Dendritic cell treated with granulocyte-macrophage colony-stimulating factor and Interleukin-4, amounts not matched to agents 40 ng/mL and 50 ng/mL, for 4 days (primary cell): ENCODE data around the gene DKK2.

Experiments used
- H3K27ac Mint-ChIP-seq: one replicate; pipeline ENCODE4 v1.8.0; 2022; ENCODE audit warnings: mild to moderate bottlenecking, mixed read lengths
- H3K27me3 Mint-ChIP-seq: one replicate; pipeline ENCODE4 v1.8.0; 2022; ENCODE audit warnings: mild to moderate bottlenecking, mixed read lengths
- H3K36me3 Mint-ChIP-seq: one replicate; pipeline ENCODE4 v1.8.0; 2022; ENCODE audit warnings: low read depth, mixed read lengths
- H3K4me1 Mint-ChIP-seq: one replicate; pipeline ENCODE4 v1.8.0; 2022; ENCODE audit warnings: low read depth, mixed read lengths
- H3K4me3 Mint-ChIP-seq: one replicate; pipeline ENCODE4 v1.8.0; 2022; ENCODE audit warnings: mild to moderate bottlenecking, moderate library complexity, mixed read lengths
- H3K9me3 Mint-ChIP-seq: one replicate; pipeline ENCODE4 v1.8.0; 2022; ENCODE audit warnings: mixed read lengths
- intact Hi-C: fragments of 100-400 bp; cut with micrococcal nuclease; formaldehyde crosslinking; loops from one replicate; pipeline ENCODE4 v1.15.0; 2022

The DKK2 gene

GRCh38 chr4:107036584-107037198 lies 578 bp upstream of the DKK2 start:
- Mint-ChIP-seq H3K27me3 (peaks cover 66% of the 10 kb centered on the region), H3K4me3 (peak overlapping the region; percentile 80), H3K27ac (no peak overlapping the region), H3K4me1 (peaks cover 35% of the 10 kb centered on the region), H3K36me3 (no peaks in the 10 kb centered on the region), H3K9me3 (no peaks in the 10 kb centered on the region)
- intact Hi-C loops, result no loop called here

- no peak overlapping the region for H3K27ac Mint-ChIP-seq
- H3K36me3 Mint-ChIP-seq, result no peaks in the 10 kb centered on the region
- peaks cover 35% of the 10 kb centered on the region for H3K4me1 Mint-ChIP-seq
- H3K4me3 Mint-ChIP-seq, result peak overlapping the region; percentile 80
- H3K9me3 Mint-ChIP-seq, result no peaks in the 10 kb centered on the region
- H3K27me3 Mint-ChIP-seq, result peaks cover 62% of the 10 kb centered on the region
- intact Hi-C loops, result no loop called here
Measured at GRCh38 chr4:107034996-107035818, 906 bp downstream of the DKK2 start.

GRCh38 chr4:107034091-107034995 lies 1.8 kb downstream of the DKK2 start:
- H3K9me3 Mint-ChIP-seq, result no peaks in the 10 kb centered on the region
- H3K27me3 Mint-ChIP-seq, result peaks cover 59% of the 10 kb centered on the region
- intact Hi-C loops, result no loop called here
- peaks cover 35% of the 10 kb centered on the region for H3K4me1 Mint-ChIP-seq
- H3K36me3 Mint-ChIP-seq, result no peaks in the 10 kb centered on the region
- H3K4me3 Mint-ChIP-seq, result no peak overlapping the region
- no peak overlapping the region for H3K27ac Mint-ChIP-seq

GRCh38 chr4:107027379-107027778 lies 8.7 kb downstream of the DKK2 start:
- no peaks in the 10 kb centered on the region for H3K36me3 Mint-ChIP-seq
- H3K27ac Mint-ChIP-seq, result no peak overlapping the region
- H3K4me1 Mint-ChIP-seq, result no peaks in the 10 kb centered on the region
- H3K9me3 Mint-ChIP-seq, result no peaks in the 10 kb centered on the region
- intact Hi-C loops, result no loop called here
- no peak overlapping the region for H3K4me3 Mint-ChIP-seq
- peaks cover 5% of the 10 kb centered on the region for H3K27me3 Mint-ChIP-seq

- H3K36me3 Mint-ChIP-seq, result no peaks in the 10 kb centered on the region
- no peak overlapping the region for H3K27ac Mint-ChIP-seq
- no peaks in the 10 kb centered on the region for H3K9me3 Mint-ChIP-seq
- peaks cover 2% of the 10 kb centered on the region for H3K27me3 Mint-ChIP-seq
- intact Hi-C loops, result no loop called here
- no peaks in the 10 kb centered on the region for H3K4me1 Mint-ChIP-seq
- no peak overlapping the region for H3K4me3 Mint-ChIP-seq
Measured at GRCh38 chr4:107018344-107018735, 17.8 kb downstream of the DKK2 start.

- Mint-ChIP-seq H3K9me3 (no peaks in the 10 kb centered on the region), H3K4me1 (no peaks in the 10 kb centered on the region), H3K27me3 (peaks cover 2% of the 10 kb centered on the region), H3K27ac (no peak overlapping the region), H3K4me3 (no peak overlapping the region), H3K36me3 (no peaks in the 10 kb centered on the region)
- intact Hi-C loops, result no loop called here
Measured at GRCh38 chr4:107017443-107018343, 18.4 kb downstream of the DKK2 start.

- intact Hi-C loops, result no loop called here
- no peak overlapping the region for H3K4me3 Mint-ChIP-seq
- H3K36me3 Mint-ChIP-seq, result no peaks in the 10 kb centered on the region
- H3K9me3 Mint-ChIP-seq, result no peaks in the 10 kb centered on the region
- no peak overlapping the region for H3K27ac Mint-ChIP-seq
- no peaks in the 10 kb centered on the region for H3K4me1 Mint-ChIP-seq
- H3K27me3 Mint-ChIP-seq, result no peaks in the 10 kb centered on the region
Measured at GRCh38 chr4:107011312-107011711, 24.8 kb downstream of the DKK2 start.

- no peak overlapping the region for H3K27ac Mint-ChIP-seq
- H3K4me3 Mint-ChIP-seq, result no peak overlapping the region
- H3K9me3 Mint-ChIP-seq, result no peaks in the 10 kb centered on the region
- intact Hi-C loops, result no loop called here
- H3K27me3 Mint-ChIP-seq, result no peaks in the 10 kb centered on the region
- H3K36me3 Mint-ChIP-seq, result no peaks in the 10 kb centered on the region
- no peaks in the 10 kb centered on the region for H3K4me1 Mint-ChIP-seq
Measured at GRCh38 chr4:107009196-107009968, 26.7 kb downstream of the DKK2 start.

- H3K4me1 Mint-ChIP-seq, result no peaks in the 10 kb centered on the region
- H3K9me3 Mint-ChIP-seq, result no peaks in the 10 kb centered on the region
- no peak overlapping the region for H3K4me3 Mint-ChIP-seq
- no peaks in the 10 kb centered on the region for H3K27me3 Mint-ChIP-seq
- no peak overlapping the region for H3K27ac Mint-ChIP-seq
- no peaks in the 10 kb centered on the region for H3K36me3 Mint-ChIP-seq
- intact Hi-C loops, result no loop called here
Measured at GRCh38 chr4:107008115-107008514, 28.0 kb downstream of the DKK2 start.

GRCh38 chr4:107006218-107006617 lies 29.9 kb downstream of the DKK2 start:
- Mint-ChIP-seq H3K9me3 (no peaks in the 10 kb centered on the region), H3K36me3 (no peaks in the 10 kb centered on the region), H3K27ac (no peak overlapping the region), H3K4me3 (no peak overlapping the region), H3K27me3 (no peaks in the 10 kb centered on the region), H3K4me1 (no peaks in the 10 kb centered on the region)
- intact Hi-C loops, result no loop called here

GRCh38 chr4:106996490-106996889 lies 39.6 kb downstream of the DKK2 start:
- H3K27me3 Mint-ChIP-seq, result no peaks in the 10 kb centered on the region
- intact Hi-C loops, result no loop called here
- H3K9me3 Mint-ChIP-seq, result no peaks in the 10 kb centered on the region
- H3K36me3 Mint-ChIP-seq, result no peaks in the 10 kb centered on the region
- no peaks in the 10 kb centered on the region for H3K4me1 Mint-ChIP-seq
- H3K27ac Mint-ChIP-seq, result no peak overlapping the region
- H3K4me3 Mint-ChIP-seq, result no peak overlapping the region

GRCh38 chr4:106993827-106994226 lies 42.3 kb downstream of the DKK2 start:
- no peaks in the 10 kb centered on the region for H3K36me3 Mint-ChIP-seq
- no peaks in the 10 kb centered on the region for H3K9me3 Mint-ChIP-seq
- H3K4me1 Mint-ChIP-seq, result no peaks in the 10 kb centered on the region
- no peaks in the 10 kb centered on the region for H3K27me3 Mint-ChIP-seq
- H3K4me3 Mint-ChIP-seq, result no peak overlapping the region
- no peak overlapping the region for H3K27ac Mint-ChIP-seq
- intact Hi-C loops, result no loop called here

- peaks cover 9% of the 10 kb centered on the region for H3K9me3 Mint-ChIP-seq
- no peaks in the 10 kb centered on the region for H3K36me3 Mint-ChIP-seq
- H3K27me3 Mint-ChIP-seq, result no peaks in the 10 kb centered on the region
- intact Hi-C loops, result no loop called here
- H3K27ac Mint-ChIP-seq, result no peak overlapping the region
- H3K4me3 Mint-ChIP-seq, result no peak overlapping the region
- no peaks in the 10 kb centered on the region for H3K4me1 Mint-ChIP-seq
Measured at GRCh38 chr4:106987311-106987710, 48.8 kb downstream of the DKK2 start.
